ENCODE data around the gene EID2B.
A peak's percentile ranks its signal among the peaks of the same experiment; 100 is the strongest.

EID2B gene

GRCh38 chr19:39532233-39533002 is at the start of gene EID2B:
Gene EID2B (minus strand): TSS chr19:39532852. CDS start chr19:39532802, 50 bp downstream.
- peak; percentile 91 to 99 (median 97) for DNase-seq

- no peak for DNase-seq
These were observed 49.8 kb upstream of the EID2B start for GRCh38 chr19:39582442-39582841.

- DNase-seq, result no peak
These were observed 36.0 kb upstream of the EID2B start for GRCh38 chr19:39568604-39569003.

DNA sequence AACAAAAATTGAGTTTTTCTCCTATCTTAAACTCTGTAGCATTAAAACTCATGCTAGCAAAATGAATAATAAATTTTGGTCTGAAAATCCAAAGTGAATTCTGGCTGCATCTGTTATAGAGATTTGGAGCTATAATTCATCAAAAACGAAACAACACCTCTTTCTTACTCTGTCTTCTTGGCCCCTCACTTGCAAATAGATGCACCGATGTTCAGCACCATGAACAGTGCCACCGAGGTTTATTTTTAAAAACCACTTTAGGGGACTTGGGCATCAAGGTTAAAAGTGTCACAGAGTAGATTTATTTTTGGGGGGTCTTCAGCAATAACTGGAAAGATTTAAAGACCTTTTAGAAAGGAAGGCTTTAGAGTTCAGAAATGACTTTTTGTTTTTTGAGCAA is 33.4 kb upstream of the EID2B start:
- DNase-seq, result no peak

- peak in 1 of 3 experiments; percentile 41 for DNase-seq
These were observed 30.8 kb upstream of the EID2B start for GRCh38 chr19:39563408-39563807.

- no peak for DNase-seq
These were observed 26.0 kb upstream of the EID2B start for GRCh38 chr19:39558624-39559117.

DNA sequence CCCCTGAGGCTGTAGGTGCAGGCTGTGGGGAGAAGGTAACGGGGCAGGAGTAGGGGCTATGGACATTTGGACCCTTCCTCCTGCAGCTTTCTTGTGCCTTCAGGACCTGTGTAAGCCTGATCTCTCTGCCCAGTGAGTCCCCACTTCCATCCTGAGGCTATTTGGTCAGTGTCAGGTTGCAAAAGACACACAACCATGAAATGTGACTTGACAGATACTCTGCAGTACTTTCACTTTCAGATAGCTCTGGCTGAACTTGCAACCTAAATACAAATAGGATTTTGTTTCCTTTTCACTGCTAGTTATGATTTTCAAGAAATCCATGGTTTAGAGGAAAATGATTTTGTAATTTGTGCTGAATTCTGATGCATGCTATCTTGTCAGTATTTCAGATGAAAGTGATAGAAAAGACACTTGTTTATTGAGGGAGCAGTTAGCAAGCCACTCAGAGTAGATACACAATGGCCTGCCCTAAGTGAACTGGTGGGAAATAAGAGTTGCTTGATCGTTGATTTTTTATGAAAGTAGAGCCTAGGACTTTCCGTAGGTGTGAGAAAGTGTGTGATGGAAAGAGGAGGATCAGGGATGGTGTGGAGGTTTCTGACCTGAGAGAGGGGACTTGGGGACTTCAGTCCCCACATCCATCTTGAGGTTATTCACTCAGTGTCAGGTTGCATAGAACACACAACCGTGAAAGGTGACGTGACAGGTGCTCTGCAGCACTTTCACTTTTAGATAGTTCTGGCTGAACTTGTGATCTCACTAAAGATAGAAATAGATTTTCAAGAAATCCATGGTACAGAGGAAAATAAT is 25.4 kb upstream of the EID2B start:
- DNase-seq, result peak; percentile 20 to 58 (median 58)

- DNase-seq, result no peak
These were observed 23.2 kb upstream of the EID2B start for GRCh38 chr19:39555883-39556282.

- no peak for DNase-seq
These were observed 22.2 kb upstream of the EID2B start for GRCh38 chr19:39554701-39555311.

- DNase-seq, result no peak
These were observed 20.5 kb upstream of the EID2B start for GRCh38 chr19:39553082-39553652.

GRCh38 chr19:39550197-39550596 is 17.5 kb upstream of the EID2B start:
- no peak for DNase-seq

- DNase-seq, result peak in 1 of 3 experiments; percentile 5
These were observed 13.9 kb upstream of the EID2B start for GRCh38 chr19:39546599-39546998.

DNA sequence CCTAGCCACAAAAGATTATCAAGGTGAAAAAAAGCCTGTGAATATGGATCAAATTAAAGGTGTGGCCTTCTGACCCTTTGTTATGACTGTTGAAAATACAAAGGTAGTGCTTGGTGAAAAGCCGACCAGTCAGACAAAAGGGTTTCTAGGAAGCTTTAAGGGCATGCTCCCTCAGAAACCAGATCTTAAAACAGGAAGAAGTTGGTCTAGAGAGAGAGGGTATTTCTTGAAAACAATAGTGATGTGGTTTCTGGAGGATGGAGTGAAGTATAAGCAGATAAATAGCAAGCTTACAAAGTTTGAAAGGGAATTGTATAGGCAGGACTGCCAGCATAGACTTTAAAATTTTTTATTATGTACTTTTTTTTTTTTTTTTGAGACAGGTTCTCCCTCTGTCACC is 12.3 kb upstream of the EID2B start:
- no peak for DNase-seq

DNA sequence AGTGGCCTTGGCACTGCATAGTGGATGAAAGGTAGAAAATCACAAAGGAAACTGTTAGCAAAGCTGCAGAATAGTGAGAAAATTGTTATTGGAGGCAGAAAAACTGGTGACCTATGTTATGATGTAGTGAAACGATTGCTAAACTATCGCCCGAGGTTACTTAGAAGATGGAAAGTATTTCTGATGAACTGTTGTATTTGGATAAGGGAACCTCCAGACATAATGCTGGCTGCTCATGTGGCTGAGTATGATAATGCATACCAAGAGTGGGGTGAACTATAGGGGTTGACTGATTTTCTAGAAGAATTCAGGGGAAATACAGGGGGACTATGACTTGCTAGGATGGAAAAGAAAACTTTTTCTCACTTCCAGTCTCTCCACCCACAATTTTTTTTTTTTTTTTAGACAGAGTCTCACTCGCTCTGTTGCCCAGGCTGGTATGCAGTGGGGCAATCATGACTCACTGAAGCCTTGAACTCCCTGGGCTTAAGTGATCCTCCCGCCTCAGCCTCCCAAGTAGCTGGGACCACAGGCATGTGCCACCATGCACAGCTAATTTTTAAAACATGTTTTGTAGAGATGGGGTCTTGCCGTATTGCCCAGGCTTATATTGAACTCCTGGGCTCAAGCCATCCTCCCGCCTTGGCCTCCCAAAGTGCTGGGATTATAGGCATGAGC is 11.7 kb upstream of the EID2B start:
- no peak for DNase-seq

- DNase-seq, result no peak
These were observed 10.8 kb upstream of the EID2B start for GRCh38 chr19:39543477-39543857.

- peak in 2 of 3 experiments; percentile 32 to 71 for DNase-seq
These were observed 9.6 kb upstream of the EID2B start for GRCh38 chr19:39542206-39542605.

DNA sequence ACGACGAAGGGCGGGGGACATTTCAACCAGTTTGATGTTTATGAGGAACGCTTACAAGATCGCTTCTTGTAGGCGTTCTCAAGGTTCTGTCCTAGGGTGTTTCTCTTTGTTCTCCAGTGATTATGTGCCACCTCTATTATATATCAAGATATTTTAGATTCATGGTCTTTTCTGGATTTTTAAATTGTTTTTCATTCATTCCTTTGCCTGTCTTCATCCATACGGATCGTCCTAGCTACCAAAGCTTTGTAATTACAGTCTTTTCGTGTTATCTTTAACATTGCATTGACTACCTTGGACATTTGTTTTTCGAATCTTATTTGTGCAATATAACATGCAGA is 7.7 kb upstream of the EID2B start:
- DNase-seq, result no peak

- peak; percentile 88 to 97 (median 95) for DNase-seq
These were observed 7.1 kb upstream of the EID2B start, which contains the start of gene EID2 for GRCh38 chr19:39539518-39540332. Gene EID2 (minus strand): TSS chr19:39540161. CDS start chr19:39540079, 82 bp downstream.

- no peak for DNase-seq
These were observed 6.5 kb upstream of the EID2B start for GRCh38 chr19:39539165-39539517.

GRCh38 chr19:39533791-39534190 is 1.1 kb upstream of the EID2B start:
- DNase-seq, result no peak

DNA sequence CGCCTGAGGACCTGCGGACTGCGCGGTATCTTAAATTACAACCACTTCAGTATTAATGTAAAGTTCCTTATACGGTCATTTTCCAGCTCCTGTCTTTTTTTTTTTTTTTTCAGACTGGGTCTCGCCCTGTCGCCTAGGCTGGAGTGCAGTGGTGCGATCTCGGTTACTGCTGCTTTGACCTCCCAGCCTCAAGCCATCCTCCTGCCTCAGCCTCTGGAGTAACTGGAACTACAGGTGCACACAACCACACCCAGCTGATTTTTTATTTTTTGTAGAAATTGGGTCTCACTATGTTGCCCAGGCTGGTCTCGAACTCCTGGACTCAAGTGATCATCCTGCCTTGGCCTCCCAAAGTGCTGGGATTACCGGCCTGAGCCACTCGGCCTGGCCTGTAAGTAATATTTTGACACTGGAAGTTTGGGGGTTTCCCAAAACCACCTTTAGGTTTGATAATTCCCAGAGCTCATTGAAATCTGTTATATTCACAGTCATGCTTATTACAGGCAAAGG is 406 bp upstream of the EID2B start:
- DNase-seq, result no peak
